HepG2 (cell line): ENCODE results near the gene SIRPA. TPM values are rescaled to one million over a fixed set of nuclear protein-coding genes. Genes with fewer than 3 reads are reported as not detected.

Experiments used
- NFKB2 ChIP-seq: sonication (generic); formaldehyde crosslinking; IDR thresholded peaks from 2 replicates; pipeline ENCODE4 v1.4.0; 2020; ENCODE audit warnings: missing genetic modification reagents, borderline replicate concordance
- NR1H2 ChIP-seq: sonication (generic); formaldehyde crosslinking; IDR thresholded peaks from 2 replicates; pipeline ENCODE4 v1.8.1; 2022; ENCODE audit warnings: low read depth, missing genetic modification reagents, borderline replicate concordance
- POLR2AphosphoS2 ChIP-seq: IDR thresholded peaks from 2 replicates; pipeline ENCODE4 v1.6.1; 2011; ENCODE audit warnings: low read depth, low read length, improper control_type of control experiment
- SNAPC2 ChIP-seq: sonication (generic); formaldehyde crosslinking; IDR thresholded peaks from 2 replicates; pipeline ENCODE4 v1.8.1; 2022; ENCODE audit warnings: mild to moderate bottlenecking, missing genetic modification reagents
- SP2 ChIP-seq: sonication (generic); formaldehyde crosslinking; IDR thresholded peaks from 2 replicates; pipeline ENCODE4 v1.5.1; 2020; ENCODE audit warnings: mild to moderate bottlenecking, missing genetic modification reagents
- STAT5B ChIP-seq: sonication (generic); formaldehyde crosslinking; IDR thresholded peaks from 2 replicates; pipeline ENCODE4 v1.4.0; 2020; ENCODE audit warnings: missing genetic modification reagents
- ZBTB42 ChIP-seq: sonication (generic); formaldehyde crosslinking; IDR thresholded peaks from 2 replicates; pipeline ENCODE4 v1.5.0; 2020; ENCODE audit warnings: mild to moderate bottlenecking, missing genetic modification reagents
- ZNF564 ChIP-seq: sonication (generic); formaldehyde crosslinking; IDR thresholded peaks from 2 replicates; pipeline ENCODE4 v1.8.1; 2023; ENCODE audit warnings: mild to moderate bottlenecking, missing genetic modification reagents
- ZNF883 ChIP-seq: sonication (generic); formaldehyde crosslinking; IDR thresholded peaks from 2 replicates; pipeline ENCODE4 v1.5.1; 2020; ENCODE audit warnings: mild to moderate bottlenecking, missing genetic modification reagents; ENCODE audit errors: not compliant biosample characterization
- polyA plus RNA-seq, 8 experiments: library from polyadenylated mRNA; depleted of rRNA in 3 of 8; stranded (reverse) in 7 of 8; unstranded in 1 of 8; fragments of >200 nt; fragmentation: Illumina TruSeq in 4 of 8; extraction: Trizol in 4 of 8; gene quantifications; 2 replicates each; pipeline versions ENCODE4 v1.2.1 to v1.2.3, GENCODE V29; 2011 to 2016; ENCODE audit warnings: low read depth in 4 of 8, missing spikeins in 1 of 8, mixed read lengths in 1 of 8; ENCODE audit not compliant: insufficient read depth in 1 of 8
- total RNA-seq, 5 experiments: library from RNA; depleted of rRNA; stranded (reverse); fragments of >200 nt; fragmentation: Illumina TruSeq; extraction: Trizol; gene quantifications; 2 replicates each; pipeline ENCODE4 v1.2.3, GENCODE V29; 2016; ENCODE audit warnings: low read depth in 1 of 5
- TF ChIP-seq, protein P1 (sequence below): sonication (generic); formaldehyde crosslinking; IDR thresholded peaks from 2 replicates; pipeline ENCODE4 v1.4.0; 2020; ENCODE audit warnings: mild to moderate bottlenecking, missing genetic modification reagents, borderline replicate concordance
- TF ChIP-seq, protein P2 (sequence below): sonication (generic); formaldehyde crosslinking; IDR thresholded peaks from 2 replicates; pipeline ENCODE4 v1.4.0; 2020; ENCODE audit warnings: mild to moderate bottlenecking, missing genetic modification reagents, borderline replicate concordance
- TF ChIP-seq, protein P3 (sequence below): sonication (generic); formaldehyde crosslinking; IDR thresholded peaks from 2 replicates; pipeline ENCODE4 v1.5.0; 2020; ENCODE audit warnings: mild to moderate bottlenecking, missing genetic modification reagents, borderline replicate concordance
- TF ChIP-seq, protein P4 (sequence below): sonication (generic); formaldehyde crosslinking; IDR thresholded peaks from 2 replicates; pipeline ENCODE4 v1.5.1; 2020; ENCODE audit warnings: missing genetic modification reagents, mild to moderate bottlenecking, borderline replicate concordance

SIRPA gene
- total and polyA plus RNA-seq, 2 of the 13 experiments (the other 11 are each of a cell fraction or from before 2014, with no cell fraction given): 7.2 to 17.6 TPM

DNA sequence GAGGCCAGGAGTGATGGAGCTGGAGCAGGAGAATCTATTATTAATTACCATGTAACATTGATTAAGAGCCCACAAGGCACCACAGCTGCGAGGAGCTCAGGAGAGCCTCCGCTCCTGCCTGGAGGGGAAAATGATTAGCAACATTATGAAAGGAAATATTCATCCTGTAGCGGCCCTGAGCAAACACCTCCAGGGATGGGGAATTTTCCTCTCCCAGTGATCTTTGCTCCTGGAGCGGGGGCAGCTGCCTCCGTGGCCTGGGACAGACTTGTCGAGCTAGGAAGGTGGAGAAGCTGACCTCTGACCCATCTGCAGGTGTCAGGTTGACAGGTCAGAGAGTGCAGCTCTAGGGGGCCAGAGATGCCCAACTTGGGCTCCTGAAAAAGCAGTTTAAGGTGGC, 40.1 kb upstream of the SIRPA start (continued):
- TF ChIP-seq, protein P1, sequence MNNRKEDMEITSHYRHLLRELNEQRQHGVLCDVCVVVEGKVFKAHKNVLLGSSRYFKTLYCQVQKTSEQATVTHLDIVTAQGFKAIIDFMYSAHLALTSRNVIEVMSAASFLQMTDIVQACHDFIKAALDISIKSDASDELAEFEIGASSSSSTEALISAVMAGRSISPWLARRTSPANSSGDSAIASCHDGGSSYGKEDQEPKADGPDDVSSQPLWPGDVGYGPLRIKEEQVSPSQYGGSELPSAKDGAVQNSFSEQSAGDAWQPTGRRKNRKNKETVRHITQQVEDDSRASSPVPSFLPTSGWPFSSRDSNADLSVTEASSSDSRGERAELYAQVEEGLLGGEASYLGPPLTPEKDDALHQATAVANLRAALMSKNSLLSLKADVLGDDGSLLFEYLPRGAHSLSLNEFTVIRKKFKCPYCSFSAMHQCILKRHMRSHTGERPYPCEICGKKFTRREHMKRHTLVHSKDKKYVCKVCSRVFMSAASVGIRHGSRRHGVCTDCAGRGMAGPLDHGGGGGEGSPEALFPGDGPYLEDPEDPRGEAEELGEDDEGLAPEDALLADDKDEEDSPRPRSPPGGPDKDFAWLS (CRISPR knock-in tag): no peak
- TF ChIP-seq ZNF564 (CRISPR knock-in tag) (no peak), ZBTB42 (CRISPR knock-in tag) (no peak), STAT5B (CRISPR knock-in tag) (no peak), NFKB2 (CRISPR knock-in tag) (no peak; the same call in 1 of the 2 replicates), SP2 (no peak), ZNF883 (CRISPR knock-in tag) (no peak), NR1H2 (CRISPR knock-in tag) (no peak), POLR2AphosphoS2 (no peak), SNAPC2 (CRISPR knock-in tag) (no peak)
- TF ChIP-seq, protein P2, sequence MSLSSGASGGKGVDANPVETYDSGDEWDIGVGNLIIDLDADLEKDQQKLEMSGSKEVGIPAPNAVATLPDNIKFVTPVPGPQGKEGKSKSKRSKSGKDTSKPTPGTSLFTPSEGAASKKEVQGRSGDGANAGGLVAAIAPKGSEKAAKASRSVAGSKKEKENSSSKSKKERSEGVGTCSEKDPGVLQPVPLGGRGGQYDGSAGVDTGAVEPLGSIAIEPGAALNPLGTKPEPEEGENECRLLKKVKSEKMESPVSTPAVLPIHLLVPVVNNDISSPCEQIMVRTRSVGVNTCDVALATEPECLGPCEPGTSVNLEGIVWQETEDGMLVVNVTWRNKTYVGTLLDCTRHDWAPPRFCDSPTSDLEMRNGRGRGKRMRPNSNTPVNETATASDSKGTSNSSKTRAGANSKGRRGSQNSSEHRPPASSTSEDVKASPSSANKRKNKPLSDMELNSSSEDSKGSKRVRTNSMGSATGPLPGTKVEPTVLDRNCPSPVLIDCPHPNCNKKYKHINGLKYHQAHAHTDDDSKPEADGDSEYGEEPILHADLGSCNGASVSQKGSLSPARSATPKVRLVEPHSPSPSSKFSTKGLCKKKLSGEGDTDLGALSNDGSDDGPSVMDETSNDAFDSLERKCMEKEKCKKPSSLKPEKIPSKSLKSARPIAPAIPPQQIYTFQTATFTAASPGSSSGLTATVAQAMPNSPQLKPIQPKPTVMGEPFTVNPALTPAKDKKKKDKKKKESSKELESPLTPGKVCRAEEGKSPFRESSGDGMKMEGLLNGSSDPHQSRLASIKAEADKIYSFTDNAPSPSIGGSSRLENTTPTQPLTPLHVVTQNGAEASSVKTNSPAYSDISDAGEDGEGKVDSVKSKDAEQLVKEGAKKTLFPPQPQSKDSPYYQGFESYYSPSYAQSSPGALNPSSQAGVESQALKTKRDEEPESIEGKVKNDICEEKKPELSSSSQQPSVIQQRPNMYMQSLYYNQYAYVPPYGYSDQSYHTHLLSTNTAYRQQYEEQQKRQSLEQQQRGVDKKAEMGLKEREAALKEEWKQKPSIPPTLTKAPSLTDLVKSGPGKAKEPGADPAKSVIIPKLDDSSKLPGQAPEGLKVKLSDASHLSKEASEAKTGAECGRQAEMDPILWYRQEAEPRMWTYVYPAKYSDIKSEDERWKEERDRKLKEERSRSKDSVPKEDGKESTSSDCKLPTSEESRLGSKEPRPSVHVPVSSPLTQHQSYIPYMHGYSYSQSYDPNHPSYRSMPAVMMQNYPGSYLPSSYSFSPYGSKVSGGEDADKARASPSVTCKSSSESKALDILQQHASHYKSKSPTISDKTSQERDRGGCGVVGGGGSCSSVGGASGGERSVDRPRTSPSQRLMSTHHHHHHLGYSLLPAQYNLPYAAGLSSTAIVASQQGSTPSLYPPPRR (CRISPR knock-in tag): no peak; the same call in 1 of the 2 replicates
- TF ChIP-seq, protein P3, sequence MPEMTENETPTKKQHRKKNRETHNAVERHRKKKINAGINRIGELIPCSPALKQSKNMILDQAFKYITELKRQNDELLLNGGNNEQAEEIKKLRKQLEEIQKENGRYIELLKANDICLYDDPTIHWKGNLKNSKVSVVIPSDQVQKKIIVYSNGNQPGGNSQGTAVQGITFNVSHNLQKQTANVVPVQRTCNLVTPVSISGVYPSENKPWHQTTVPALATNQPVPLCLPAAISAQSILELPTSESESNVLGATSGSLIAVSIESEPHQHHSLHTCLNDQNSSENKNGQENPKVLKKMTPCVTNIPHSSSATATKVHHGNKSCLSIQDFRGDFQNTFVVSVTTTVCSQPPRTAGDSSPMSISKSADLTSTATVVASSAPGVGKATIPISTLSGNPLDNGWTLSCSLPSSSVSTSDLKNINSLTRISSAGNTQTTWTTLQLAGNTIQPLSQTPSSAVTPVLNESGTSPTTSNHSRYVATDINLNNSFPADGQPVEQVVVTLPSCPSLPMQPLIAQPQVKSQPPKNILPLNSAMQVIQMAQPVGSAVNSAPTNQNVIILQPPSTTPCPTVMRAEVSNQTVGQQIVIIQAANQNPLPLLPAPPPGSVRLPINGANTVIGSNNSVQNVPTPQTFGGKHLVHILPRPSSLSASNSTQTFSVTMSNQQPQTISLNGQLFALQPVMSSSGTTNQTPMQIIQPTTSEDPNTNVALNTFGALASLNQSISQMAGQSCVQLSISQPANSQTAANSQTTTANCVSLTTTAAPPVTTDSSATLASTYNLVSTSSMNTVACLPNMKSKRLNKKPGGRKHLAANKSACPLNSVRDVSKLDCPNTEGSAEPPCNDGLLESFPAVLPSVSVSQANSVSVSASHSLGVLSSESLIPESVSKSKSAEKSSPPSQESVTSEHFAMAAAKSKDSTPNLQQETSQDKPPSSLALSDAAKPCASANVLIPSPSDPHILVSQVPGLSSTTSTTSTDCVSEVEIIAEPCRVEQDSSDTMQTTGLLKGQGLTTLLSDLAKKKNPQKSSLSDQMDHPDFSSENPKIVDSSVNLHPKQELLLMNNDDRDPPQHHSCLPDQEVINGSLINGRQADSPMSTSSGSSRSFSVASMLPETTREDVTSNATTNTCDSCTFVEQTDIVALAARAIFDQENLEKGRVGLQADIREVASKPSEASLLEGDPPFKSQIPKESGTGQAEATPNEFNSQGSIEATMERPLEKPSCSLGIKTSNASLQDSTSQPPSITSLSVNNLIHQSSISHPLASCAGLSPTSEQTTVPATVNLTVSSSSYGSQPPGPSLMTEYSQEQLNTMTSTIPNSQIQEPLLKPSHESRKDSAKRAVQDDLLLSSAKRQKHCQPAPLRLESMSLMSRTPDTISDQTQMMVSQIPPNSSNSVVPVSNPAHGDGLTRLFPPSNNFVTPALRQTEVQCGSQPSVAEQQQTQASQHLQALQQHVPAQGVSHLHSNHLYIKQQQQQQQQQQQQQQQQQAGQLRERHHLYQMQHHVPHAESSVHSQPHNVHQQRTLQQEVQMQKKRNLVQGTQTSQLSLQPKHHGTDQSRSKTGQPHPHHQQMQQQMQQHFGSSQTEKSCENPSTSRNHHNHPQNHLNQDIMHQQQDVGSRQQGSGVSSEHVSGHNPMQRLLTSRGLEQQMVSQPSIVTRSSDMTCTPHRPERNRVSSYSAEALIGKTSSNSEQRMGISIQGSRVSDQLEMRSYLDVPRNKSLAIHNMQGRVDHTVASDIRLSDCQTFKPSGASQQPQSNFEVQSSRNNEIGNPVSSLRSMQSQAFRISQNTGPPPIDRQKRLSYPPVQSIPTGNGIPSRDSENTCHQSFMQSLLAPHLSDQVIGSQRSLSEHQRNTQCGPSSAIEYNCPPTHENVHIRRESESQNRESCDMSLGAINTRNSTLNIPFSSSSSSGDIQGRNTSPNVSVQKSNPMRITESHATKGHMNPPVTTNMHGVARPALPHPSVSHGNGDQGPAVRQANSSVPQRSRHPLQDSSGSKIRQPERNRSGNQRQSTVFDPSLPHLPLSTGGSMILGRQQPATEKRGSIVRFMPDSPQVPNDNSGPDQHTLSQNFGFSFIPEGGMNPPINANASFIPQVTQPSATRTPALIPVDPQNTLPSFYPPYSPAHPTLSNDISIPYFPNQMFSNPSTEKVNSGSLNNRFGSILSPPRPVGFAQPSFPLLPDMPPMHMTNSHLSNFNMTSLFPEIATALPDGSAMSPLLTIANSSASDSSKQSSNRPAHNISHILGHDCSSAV (CRISPR knock-in tag): no peak
- TF ChIP-seq, protein P4, sequence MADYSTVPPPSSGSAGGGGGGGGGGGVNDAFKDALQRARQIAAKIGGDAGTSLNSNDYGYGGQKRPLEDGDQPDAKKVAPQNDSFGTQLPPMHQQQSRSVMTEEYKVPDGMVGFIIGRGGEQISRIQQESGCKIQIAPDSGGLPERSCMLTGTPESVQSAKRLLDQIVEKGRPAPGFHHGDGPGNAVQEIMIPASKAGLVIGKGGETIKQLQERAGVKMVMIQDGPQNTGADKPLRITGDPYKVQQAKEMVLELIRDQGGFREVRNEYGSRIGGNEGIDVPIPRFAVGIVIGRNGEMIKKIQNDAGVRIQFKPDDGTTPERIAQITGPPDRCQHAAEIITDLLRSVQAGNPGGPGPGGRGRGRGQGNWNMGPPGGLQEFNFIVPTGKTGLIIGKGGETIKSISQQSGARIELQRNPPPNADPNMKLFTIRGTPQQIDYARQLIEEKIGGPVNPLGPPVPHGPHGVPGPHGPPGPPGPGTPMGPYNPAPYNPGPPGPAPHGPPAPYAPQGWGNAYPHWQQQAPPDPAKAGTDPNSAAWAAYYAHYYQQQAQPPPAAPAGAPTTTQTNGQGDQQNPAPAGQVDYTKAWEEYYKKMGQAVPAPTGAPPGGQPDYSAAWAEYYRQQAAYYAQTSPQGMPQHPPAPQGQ: no peak
